ENCODE measurements around the gene WWOX.
A peak's percentile ranks its signal among the peaks of the same experiment; 100 is the strongest.

Gene WWOX

DNA sequence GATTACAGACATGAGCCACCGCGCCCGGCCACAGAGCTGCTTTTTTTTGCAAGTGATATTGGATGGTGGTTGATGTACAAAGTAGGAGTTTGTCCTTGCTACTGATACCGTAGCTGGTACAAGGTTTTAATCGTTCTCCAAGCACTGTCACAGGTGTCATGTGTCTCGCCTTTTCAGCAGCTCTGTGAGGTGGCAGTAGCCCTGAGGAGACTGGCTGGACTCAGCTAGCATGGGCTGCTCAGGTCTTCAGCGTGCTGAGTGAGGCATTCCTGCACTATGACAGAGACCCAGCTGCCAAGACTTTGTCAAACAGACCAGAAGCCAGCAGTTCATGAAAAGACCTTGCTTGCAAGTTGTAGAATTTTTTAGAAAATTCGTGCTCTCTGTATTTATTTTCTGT lies 7.2 kb downstream of the WWOX start:
- DNase-seq = no peak

- DNase-seq = no peak
These were observed 9.0 kb downstream of the WWOX start for GRCh38 chr16:78108451-78108850.

DNA sequence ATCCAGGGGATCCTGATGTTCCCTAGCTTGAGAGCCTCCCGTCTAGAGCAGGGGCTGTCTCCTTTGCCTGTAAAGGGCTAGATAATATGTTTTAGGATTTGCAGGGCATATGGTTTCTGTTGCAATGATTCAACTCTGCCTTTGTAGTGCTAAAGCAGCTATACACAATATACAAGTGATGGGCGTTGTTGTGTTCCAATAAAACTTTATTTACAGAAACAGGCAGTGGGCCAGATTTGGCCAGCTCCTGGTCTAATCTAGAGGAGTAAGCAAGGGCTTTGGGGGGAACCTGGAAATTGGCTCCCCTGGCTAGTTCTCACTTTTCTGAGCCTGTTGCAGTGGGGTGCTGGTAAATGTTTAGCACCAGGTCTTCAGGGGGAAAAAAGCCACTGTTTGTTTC lies 13.8 kb downstream of the WWOX start:
- no peak for DNase-seq

DNA sequence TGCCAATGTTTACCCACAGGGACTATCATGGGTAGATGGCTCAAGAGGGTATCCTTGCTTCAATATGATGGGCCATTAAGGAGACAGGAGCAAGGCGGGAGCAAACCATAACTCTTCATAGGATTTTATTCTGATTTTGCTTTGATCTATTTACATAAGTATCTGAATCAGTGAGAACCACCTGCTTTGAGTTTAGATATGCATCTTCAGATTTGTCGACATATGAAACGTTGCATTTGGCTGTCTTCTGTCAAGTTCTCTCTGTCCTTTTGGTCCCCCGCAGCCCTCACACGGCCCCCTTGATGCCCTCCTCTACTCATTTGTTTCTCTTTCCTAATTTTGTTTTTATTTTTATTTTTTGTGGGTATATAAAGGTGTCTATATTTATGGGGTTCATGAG lies 16.2 kb downstream of the WWOX start:
- no peak for DNase-seq

DNA sequence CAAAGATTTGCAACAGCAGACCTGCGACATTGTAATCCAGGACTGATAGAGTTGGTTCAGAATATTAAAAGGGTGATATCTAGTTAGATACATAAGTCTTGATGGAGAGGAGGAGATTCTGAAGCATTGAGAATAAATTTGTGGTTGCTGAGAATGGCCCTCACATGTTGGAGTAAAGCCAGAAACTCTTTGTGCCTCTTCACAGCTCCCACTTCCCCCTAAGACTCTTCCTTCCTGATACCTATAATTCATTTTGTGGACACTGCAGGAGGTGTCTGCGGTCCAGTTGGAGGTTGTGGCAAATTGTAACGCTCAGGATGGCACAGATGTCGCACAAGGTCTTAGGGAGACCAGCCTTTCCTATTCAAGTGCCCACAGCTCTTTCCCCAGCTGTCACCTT lies 17.5 kb downstream of the WWOX start:
- DNase-seq = no peak

DNA sequence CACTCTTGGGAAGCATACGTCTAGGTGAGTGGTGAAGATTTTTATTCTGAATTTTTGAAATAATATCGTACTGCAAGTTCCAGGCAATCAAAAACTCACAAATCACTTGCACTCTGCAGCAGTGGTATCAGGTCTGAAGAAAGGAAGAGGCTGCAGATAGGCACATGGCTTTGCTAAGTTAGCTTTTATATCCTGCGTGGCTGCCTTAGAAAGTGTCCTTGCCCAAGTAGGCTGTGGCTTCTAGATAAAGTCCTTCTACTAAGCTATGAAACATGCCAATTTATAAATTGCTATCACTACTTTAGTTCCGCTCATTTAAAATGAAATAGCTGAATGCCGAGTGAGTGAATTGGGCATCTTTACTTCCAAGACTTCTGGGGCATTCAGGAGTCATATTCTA lies 17.9 kb downstream of the WWOX start:
- DNase-seq = no peak

- DNase-seq = no peak
These were observed 19.1 kb downstream of the WWOX start for GRCh38 chr16:78118469-78119025.

DNA sequence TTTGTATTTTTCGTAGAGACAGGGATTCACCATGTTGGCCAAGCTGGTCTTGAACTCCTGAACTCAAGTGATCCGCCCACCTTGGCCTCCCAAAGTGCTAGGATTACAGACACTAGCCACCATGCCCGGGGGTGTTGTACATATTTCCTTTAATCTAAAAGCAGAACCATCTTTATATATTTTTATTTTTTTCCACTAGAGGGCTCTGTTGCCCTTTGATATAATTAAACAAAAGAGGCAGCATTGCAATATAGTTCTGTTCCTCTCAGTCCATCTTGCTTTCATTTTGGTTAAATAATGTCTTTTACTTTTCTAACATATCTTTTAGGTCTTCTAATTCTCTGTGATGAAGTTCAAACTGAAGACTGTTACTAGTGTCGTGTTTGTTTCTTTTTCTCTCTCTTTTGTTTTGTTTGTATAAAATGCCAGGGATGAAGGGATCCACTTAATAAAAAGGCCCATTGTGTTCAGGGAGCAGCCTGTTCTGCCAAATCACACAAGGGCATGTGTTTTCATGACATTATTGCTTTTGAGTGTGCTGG lies 23.4 kb downstream of the WWOX start:
- DNase-seq = peak in 3 of 6 experiments; percentile 38 to 56 (median 50)

DNA sequence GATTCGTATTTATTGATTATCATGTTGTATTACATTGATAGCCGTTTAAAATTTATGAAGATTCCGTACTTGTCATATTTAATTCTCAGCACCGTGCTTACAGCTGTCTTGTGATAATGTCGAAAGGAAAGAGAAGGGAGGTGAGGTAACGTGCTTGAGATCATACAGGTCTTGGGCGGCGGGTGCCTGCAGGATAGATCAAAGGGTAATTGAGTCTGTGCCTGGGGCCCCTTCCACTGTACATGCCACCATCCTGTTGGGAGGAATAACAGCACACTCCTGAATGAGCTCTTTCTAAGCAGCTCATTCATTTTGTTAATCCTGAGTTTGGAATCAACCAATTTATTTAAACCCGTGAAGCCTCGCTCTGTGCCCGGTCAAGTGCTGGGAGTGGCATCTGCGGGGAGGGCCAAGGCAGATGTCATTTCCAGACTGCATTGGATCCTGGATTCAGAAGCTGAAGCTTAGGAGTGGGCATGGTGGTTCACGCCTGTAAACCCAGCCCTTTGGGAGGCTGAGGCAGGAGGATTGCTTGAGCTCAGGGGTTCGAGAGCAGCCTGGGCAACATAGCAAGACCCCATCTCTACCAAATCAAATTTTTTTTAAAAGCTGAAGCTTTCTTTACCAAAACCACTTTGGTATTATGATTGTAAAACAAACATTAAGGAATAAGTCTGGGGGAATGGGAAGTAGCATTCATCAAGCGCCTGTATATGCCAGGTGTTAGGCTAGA lies 25.8 kb downstream of the WWOX start:
- DNase-seq = no peak

GRCh38 chr16:78126662-78127061 lies 27.2 kb downstream of the WWOX start:
- DNase-seq = no peak

DNA sequence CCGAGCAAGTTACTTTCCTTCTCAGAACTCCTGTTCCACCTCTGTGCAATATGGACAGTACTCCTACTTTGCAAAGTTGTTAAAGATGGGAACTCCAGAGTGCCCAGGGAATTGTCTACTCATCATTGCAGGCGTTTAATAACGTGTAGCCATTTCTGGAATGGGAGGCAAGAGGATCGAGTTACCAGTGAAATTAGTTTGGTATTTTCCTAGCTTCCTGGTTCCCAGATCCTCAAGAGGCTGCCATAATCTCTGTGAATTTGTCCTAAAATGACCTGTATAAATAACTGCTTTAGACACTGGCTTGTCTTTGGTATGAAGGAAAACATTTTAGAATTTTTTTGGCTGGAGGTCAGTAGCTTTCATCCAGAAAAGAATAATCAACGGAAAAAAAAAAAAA lies 27.7 kb downstream of the WWOX start:
- no peak for DNase-seq

GRCh38 chr16:78128913-78129312 lies 29.5 kb downstream of the WWOX start:
- no peak for DNase-seq

- DNase-seq = no peak
These were observed 29.9 kb downstream of the WWOX start for GRCh38 chr16:78129349-78129748.

- DNase-seq = no peak
These were observed 30.7 kb downstream of the WWOX start for GRCh38 chr16:78130083-78130608.

DNA sequence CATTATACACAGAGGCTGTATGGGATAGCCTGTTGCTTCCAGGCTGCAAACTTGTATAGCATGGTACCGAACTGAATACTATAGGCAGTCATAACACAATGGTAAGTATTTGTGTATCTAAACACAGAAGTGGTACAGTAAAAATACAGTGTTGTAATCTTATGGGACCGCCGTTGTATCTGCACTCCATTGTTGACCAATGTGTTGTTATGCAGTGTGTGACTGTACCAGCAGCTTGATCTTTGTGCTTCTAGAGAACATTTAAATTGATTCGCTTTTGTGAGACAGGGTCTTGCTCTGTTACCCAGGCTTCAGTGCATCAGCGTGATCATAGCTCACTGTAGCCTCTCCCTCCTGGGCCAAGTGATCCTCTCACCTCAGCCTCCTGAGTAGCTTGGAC lies 31.5 kb downstream of the WWOX start:
- DNase-seq = no peak

DNA sequence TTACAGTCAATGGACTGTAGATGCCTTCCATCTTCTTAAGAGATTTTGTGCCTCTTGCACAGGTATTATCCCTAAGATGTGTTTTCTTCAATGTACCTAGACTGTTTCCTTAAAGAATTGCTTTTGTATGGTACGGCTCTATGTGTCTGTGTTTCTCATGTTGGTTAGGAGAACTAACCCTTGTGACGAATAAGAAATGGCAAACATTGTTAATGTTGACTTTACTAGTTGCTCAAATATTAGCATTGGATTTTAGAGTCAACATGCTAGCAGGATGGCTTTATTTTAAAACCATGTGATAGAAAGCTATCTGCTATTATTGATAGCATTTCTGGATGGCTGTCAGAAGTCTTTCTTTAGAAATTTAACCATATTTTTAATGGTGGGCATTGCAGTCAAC lies 34.5 kb downstream of the WWOX start:
- no peak for DNase-seq

DNA sequence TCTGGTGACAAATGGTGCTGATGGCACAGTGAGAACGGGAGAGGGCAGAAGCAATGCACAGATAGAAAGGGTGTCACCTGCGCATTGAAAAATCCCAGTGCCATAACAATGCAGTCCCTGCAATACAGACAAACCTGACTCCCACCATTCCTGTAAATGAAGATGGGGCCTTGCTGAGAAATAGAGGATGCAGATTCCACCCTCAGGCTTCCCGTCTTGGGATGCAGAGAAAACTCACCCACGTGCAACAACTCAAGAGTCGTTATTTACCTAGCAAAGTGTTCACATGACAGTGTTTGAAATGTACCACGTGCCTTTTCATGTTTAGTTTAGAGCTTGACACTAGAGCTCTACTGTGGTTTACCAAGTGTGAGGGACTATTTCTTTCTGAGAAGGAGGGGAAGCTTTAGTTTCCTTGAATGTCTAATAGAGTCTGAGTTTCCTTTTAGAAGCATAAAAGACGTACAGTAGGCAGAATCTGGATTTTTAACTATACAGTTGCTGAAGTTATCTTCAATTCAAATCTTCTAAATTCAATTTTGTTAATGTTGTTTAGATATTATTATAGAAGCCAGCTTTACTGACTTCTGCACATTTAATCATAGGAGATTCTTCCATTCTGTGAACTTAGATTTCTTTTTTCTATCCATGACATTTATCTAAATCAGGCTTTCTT lies 35.6 kb downstream of the WWOX start:
- DNase-seq = no peak

DNA sequence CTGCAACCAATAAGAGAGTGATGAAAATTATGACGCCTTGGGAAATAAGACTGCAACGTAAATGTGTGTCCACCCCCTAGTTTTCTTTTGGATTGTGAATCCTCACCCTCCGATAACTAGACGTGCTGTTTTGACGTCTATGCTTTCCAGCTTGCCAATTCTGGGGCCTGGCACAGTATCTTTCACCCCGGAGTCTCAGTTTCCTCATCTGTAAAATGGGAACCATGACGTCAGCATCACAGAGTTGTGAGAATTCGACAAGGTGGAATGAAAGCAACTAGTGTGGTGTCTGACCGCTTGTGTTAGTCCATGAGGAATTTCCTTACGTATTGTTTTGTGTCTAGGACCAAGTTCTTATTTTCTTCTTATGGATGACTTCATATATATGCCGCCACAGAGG lies 37.7 kb downstream of the WWOX start:
- DNase-seq = no peak

DNA sequence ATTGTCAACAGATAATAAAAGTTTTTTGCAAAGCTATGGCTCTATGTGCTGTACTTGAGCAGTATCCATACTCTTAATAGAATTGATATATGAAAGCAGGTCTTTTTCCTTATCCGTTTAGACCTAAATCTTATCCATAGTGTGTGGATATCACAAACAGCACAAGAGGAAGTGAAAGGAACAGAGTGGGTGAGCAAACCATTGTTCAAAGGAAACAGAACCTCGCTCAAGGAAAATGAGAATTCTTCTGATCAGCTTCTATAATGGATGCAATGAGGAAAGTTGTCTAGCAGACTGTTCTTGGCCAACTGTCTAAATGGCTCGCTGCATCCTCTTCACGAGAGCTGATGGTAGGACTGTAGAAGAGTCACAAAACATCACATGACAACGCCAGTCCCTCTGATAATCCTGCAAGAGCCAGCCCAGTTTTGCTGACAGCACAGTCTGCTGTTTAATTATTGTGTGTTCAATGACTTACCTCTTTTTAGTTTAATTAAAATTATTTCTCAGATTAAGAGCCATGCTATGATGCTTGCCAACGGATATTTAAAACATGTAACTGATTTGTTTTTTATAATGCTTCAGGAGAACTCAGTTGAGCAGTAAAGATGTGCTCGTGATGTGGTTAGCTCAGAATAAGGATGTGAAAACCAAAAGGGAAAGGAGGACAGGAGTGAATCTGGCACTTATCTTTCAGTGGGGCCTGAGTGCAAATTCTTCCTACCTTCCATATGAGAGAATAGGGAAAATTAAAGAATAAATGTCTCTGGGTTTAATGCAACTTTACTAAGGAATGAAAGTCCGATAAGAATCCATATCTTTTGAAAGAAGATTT lies 38.5 kb downstream of the WWOX start:
- DNase-seq = no peak

GRCh38 chr16:78140818-78141466 lies 41.5 kb downstream of the WWOX start:
- DNase-seq = no peak

- DNase-seq = no peak
These were observed 43.3 kb downstream of the WWOX start for GRCh38 chr16:78142788-78143187.

DNA sequence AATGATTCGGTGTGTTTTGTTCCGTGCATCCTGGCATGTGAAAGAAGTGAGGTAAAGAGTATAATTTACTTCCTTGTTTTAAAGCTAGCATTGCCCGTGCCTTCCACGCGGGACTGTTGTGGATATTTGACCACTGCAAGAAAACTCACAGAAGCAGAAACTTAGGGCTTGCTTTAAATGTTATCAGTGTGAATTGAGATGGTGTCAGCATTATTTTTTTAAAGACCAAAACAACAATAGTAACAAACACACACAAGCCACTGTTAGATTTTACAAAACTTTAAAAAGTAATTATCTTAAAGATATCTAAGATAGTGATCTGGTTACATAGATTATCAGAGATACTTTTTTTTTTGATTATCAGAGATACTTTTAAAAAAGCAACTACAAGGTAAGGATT lies 47.4 kb downstream of the WWOX start:
- no peak for DNase-seq

Data from stimulated activated naive CD4-positive, alpha-beta T cell (primary cell).